H1 (cell line): Measurements from ENCODE around the gene BCAP31.
"Not testable (repeated sequence)": the region's sequence is repeated elsewhere in the genome, so short reads cannot be mapped to it uniquely, and the experiment has no call there.

ENCODE experiments used
- BCL11A ChIP-seq, 2 experiments: IDR thresholded peaks; one replicate each; pipeline ENCODE4 v1.6.1; 2011; ENCODE audit warnings: low read depth in 2 of 2, low read length in 2 of 2, mild to moderate bottlenecking in 2 of 2
- CHD2 ChIP-seq: IDR thresholded peaks from 2 replicates; pipeline ENCODE4 v1.6.1; 2012; ENCODE audit warnings: low read length, improper control_type of control experiment
- FOSL1 ChIP-seq: IDR thresholded peaks from 2 replicates; pipeline ENCODE4 v1.6.1; 2011; ENCODE audit warnings: mild to moderate bottlenecking, low read depth, low read length, moderate library complexity; ENCODE audit not compliant: insufficient read depth
- NANOG ChIP-seq: IDR thresholded peaks from 2 replicates; pipeline ENCODE4 v1.6.1; 2011; ENCODE audit warnings: low read length, low read depth, mild to moderate bottlenecking, inconsistent platforms; ENCODE audit not compliant: insufficient read depth, poor library complexity, severe bottlenecking
- POLR2A ChIP-seq, 2 experiments: IDR thresholded peaks; 1 replicate in 1 of 2; 2 replicates in 1 of 2; pipeline ENCODE4 v1.6.1; 2011; ENCODE audit warnings: low read depth in 2 of 2, low read length in 2 of 2, mild to moderate bottlenecking in 2 of 2; ENCODE audit errors: control extremely low read depth in 1 of 2
- POLR2AphosphoS5 ChIP-seq: IDR thresholded peaks from 2 replicates; pipeline ENCODE4 v1.6.1; 2011; ENCODE audit warnings: low read depth, low read length
- YY1 ChIP-seq: IDR thresholded peaks from 2 replicates; pipeline ENCODE4 v1.6.1; 2011; ENCODE audit warnings: low read depth, mild to moderate bottlenecking, low read length
- ZNF274 ChIP-seq: IDR thresholded peaks from 2 replicates; pipeline ENCODE4 v1.7.0; 2012; ENCODE audit warnings: low read length, borderline replicate concordance; ENCODE audit errors: extremely low read depth
- TF ChIP-seq, protein P1 (sequence below), 3 experiments: IDR thresholded peaks; 1 replicate in 2 of 3; 2 replicates in 1 of 3; pipeline versions ENCODE4 v1.5.1 to v1.6.1; 2011; ENCODE audit warnings: low read length in 3 of 3, mild to moderate bottlenecking in 3 of 3, inconsistent platforms in 2 of 3, low read depth in 1 of 3, moderate library complexity in 1 of 3; ENCODE audit not compliant: insufficient read depth in 1 of 3; ENCODE audit errors: control extremely low read depth in 1 of 3
- TF ChIP-seq, protein P2 (sequence below): IDR thresholded peaks from 2 replicates; pipeline ENCODE4 v1.6.1; 2012; ENCODE audit warnings: inconsistent platforms
- TF ChIP-seq, protein P3 (sequence below): IDR thresholded peaks from 2 replicates; pipeline ENCODE4 v1.6.1; 2012; ENCODE audit warnings: low read length, inconsistent platforms

DNA sequence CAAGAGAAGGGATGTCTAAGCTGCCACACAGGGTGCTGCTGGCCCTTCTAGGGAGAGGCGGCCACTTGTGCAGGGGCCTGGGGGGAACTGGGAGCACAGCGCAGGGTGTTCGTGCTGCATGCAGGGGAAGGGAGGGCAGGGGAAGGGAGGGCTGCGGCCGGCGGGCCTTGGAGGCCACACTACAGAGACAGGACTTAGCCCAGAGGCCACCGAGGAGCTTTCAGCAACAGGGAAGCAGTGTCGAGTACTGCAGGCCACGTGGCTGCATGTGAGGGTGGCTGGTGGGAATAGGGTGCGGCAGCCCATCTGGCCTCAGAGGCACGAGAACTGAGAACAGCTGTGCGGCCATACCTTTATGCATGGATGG is 20.9 kb upstream of the BCAP31 start:
- not testable (repeated sequence) for TF ChIP-seq POLR2A (IDR thresholded peaks at IDR 0.05; ENCODE audit: control extremely low read depth in 1 of 2, low read depth in 2 of 2, low read length in 2 of 2); POLR2AphosphoS5; BCL11A (IDR thresholded peaks at IDR 0.05; ENCODE audit: low read depth in 2 of 2, low read length in 2 of 2); FOSL1; NANOG; YY1; CHD2; ZNF274
- TF ChIP-seq, protein P1, sequence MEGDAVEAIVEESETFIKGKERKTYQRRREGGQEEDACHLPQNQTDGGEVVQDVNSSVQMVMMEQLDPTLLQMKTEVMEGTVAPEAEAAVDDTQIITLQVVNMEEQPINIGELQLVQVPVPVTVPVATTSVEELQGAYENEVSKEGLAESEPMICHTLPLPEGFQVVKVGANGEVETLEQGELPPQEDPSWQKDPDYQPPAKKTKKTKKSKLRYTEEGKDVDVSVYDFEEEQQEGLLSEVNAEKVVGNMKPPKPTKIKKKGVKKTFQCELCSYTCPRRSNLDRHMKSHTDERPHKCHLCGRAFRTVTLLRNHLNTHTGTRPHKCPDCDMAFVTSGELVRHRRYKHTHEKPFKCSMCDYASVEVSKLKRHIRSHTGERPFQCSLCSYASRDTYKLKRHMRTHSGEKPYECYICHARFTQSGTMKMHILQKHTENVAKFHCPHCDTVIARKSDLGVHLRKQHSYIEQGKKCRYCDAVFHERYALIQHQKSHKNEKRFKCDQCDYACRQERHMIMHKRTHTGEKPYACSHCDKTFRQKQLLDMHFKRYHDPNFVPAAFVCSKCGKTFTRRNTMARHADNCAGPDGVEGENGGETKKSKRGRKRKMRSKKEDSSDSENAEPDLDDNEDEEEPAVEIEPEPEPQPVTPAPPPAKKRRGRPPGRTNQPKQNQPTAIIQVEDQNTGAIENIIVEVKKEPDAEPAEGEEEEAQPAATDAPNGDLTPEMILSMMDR (IDR thresholded peaks at IDR 0.05; ENCODE audit: control extremely low read depth in 1 of 3, insufficient read depth in 1 of 3, low read depth in 1 of 3, low read length in 3 of 3): not testable (repeated sequence)
- TF ChIP-seq, protein P2, sequence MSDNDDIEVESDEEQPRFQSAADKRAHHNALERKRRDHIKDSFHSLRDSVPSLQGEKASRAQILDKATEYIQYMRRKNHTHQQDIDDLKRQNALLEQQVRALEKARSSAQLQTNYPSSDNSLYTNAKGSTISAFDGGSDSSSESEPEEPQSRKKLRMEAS: not testable (repeated sequence)
- TF ChIP-seq, protein P3, sequence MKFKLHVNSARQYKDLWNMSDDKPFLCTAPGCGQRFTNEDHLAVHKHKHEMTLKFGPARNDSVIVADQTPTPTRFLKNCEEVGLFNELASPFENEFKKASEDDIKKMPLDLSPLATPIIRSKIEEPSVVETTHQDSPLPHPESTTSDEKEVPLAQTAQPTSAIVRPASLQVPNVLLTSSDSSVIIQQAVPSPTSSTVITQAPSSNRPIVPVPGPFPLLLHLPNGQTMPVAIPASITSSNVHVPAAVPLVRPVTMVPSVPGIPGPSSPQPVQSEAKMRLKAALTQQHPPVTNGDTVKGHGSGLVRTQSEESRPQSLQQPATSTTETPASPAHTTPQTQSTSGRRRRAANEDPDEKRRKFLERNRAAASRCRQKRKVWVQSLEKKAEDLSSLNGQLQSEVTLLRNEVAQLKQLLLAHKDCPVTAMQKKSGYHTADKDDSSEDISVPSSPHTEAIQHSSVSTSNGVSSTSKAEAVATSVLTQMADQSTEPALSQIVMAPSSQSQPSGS: not testable (repeated sequence)
